Testis (tissue), 3 donors: ENCODE data around the gene TMEM39B. TPM values are rescaled to one million over a fixed set of nuclear protein-coding genes. Genes with fewer than 3 reads are reported as not detected.
A peak's percentile ranks its signal among the peaks of the same experiment; 100 is the strongest.
"Not testable (repeated sequence)": the region's sequence is repeated elsewhere in the genome, so short reads cannot be mapped to it uniquely, and the experiment has no call there.

Experiments used
- DNase-seq: peaks from one replicate; pipeline ENCODE4 v3.0.0-alpha.2; 2019
- H3K27ac ChIP-seq, 2 donors: fragments of 200-600 bp; sonication (generic); one replicate each; pipeline ENCODE4 v1.5.1; 2019
- H3K27me3 ChIP-seq: fragments of 200-600 bp; sonication (generic); one replicate; pipeline ENCODE4 v1.5.1; 2019
- H3K36me3 ChIP-seq: fragments of 200-600 bp; sonication (generic); one replicate; pipeline ENCODE4 v1.5.1; 2017; ENCODE audit warnings: low read depth; ENCODE audit errors: missing control alignments
- H3K4me1 ChIP-seq: fragments of 200-600 bp; sonication (generic); one replicate; pipeline ENCODE4 v1.5.1; 2019
- H3K4me3 ChIP-seq, 2 donors: fragments of 200-600 bp; sonication (generic); one replicate each; pipeline ENCODE4 v1.5.1; 2017 to 2019
- H3K9me3 ChIP-seq: fragments of 200-600 bp; sonication (generic); one replicate; pipeline ENCODE4 v1.5.1; 2017
- POLR2A ChIP-seq: fragments of 450-650 bp; IDR thresholded peaks from one replicate; pipeline ENCODE4 v1.6.1; 2017; ENCODE audit warnings: antibody characterized with exemption, mild to moderate bottlenecking, moderate library complexity
- WGBS, 2 donors: methylation state at CpG; one replicate each; pipeline ENCODE4 v1.1.5; 2018; 5-methylcytosine and 5-hydroxymethylcytosine counted together
- intact Hi-C: fragments of 100-400 bp; cut with DNase I; formaldehyde crosslinking; loops from one replicate; pipeline ENCODE4 v1.15.1; 2023; ENCODE audit warnings: low total_unique reads
- microRNA-seq, 2 donors: library from miRNA; unstranded; fragments of <30 nt; microRNA quantifications; one replicate each; pipeline ENCODE4, GENCODE V29; 2016; ENCODE audit warnings: borderline number of aligned reads in 2 of 2, borderline replicate concordance in 1 of 2
- polyA plus RNA-seq: library from polyadenylated mRNA; stranded (reverse); fragments of 350-450 nt; fragmentation: Illumina TruSeq; extraction: RNeasy Lipid Tissue Mini Kit (QIAGEN cat#74804); gene quantifications from one replicate; pipeline ENCODE4 v1.2.3, GENCODE V29; 2014; ENCODE audit warnings: low read depth, low replicate concordance; ENCODE audit not compliant: insufficient read depth
- small RNA-seq, 2 donors: library from RNA; depleted of rRNA; stranded (forward); fragments of <200 nt; gene quantifications; one replicate each; pipeline ENCODE3, GENCODE V24; 2016
- total RNA-seq, 2 donors: library from RNA; depleted of rRNA; stranded (reverse); fragments of >200 nt; gene quantifications; one replicate each; pipeline ENCODE4 v1.2.3, GENCODE V29; 2016
- TF ChIP-seq, protein P1 (sequence below), 3 experiments: fragments of 450-650 bp in 2 of 3; fragments of 200-600 bp in 1 of 3; sonication (generic) in 1 of 3; IDR thresholded peaks; one replicate each; pipeline ENCODE4 v1.5.1; 2016 to 2019; ENCODE audit warnings: antibody characterized with exemption in 3 of 3, mild to moderate bottlenecking in 2 of 3, moderate library complexity in 1 of 3

TMEM39B gene
- total and polyA plus RNA-seq, 3 donors from 2014 or later, result 15.7 to 24.0 (median 16.9) TPM

DNA sequence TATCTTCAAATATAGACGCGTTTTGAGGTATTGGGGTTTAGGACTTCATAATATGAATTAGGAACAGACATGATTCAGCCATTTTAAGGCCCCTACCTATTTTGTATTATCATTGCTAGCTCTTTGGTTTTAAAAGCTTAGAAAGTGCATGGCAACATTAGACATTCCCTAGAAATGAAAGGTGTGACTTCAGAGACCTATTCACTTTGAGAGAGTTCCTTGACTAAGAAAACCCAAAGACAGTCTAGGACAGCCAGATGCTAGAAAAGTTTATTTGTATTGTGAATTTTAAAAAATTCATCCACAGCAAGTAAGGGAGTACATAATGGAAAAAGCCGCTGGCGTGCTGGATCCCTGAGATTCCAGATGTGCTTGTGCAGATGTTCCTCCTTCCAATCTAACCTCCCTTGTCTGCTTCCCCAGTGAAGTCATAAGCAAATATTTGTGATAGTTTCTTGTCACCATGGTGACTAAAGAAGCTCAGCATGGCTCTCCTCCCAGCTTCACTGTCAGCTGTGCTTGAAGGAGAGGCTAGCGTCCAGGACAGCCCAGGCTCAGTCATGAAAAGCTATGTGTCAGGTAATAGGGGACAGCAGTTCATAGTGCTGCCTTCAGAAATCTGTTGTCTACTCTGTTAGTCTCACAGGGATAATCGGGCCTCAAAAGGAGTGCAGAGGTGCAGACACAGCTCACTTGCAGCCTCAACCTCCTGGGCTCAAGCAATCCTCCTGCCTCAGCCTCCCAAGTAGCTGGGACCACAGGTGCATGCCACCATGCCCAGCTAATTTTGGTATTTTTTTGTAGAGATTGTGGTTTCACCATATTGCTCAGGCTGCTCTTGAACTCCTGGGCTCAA lies 69.9 kb downstream of the TMEM39B start:
- no peak overlapping the region for H3K4me3 ChIP-seq
- H3K36me3 ChIP-seq, result no peaks in the 10 kb centered on the region
- DNase-seq, result peak; percentile 46
- H3K27ac ChIP-seq, result peak overlapping the region in 1 of 2 donors; percentile 48
- intact Hi-C loops, result no loop called here
- 45% methylated on average over 4 to 6 of the region's 6 CpGs for WGBS, 2 donors
- no peaks in the 10 kb centered on the region for H3K27me3 ChIP-seq
- no peaks in the 10 kb centered on the region for H3K9me3 ChIP-seq
- H3K4me1 ChIP-seq, result no peaks in the 10 kb centered on the region
- no peak for TF ChIP-seq POLR2A
- TF ChIP-seq, protein P1, sequence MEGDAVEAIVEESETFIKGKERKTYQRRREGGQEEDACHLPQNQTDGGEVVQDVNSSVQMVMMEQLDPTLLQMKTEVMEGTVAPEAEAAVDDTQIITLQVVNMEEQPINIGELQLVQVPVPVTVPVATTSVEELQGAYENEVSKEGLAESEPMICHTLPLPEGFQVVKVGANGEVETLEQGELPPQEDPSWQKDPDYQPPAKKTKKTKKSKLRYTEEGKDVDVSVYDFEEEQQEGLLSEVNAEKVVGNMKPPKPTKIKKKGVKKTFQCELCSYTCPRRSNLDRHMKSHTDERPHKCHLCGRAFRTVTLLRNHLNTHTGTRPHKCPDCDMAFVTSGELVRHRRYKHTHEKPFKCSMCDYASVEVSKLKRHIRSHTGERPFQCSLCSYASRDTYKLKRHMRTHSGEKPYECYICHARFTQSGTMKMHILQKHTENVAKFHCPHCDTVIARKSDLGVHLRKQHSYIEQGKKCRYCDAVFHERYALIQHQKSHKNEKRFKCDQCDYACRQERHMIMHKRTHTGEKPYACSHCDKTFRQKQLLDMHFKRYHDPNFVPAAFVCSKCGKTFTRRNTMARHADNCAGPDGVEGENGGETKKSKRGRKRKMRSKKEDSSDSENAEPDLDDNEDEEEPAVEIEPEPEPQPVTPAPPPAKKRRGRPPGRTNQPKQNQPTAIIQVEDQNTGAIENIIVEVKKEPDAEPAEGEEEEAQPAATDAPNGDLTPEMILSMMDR (IDR thresholded peaks at IDR 0.05), result no peak

DNA sequence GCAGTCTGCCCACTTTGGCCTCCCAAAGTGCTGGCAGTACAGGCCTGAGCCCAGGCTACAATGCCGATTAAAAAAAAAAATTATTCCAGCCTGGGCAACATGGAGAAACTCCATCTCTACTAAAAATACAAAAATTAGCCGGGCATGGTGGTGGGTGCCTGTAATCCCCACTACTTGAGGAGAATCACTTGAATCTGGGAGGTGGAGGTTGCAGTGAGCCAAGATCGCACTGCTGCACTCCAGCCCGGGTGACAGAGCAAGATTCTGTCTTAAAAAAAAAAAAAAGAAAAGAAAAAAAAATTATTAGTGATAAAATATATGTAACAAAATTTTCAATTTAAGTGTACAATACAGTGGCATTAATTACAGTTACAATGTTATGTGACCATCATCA lies 70.6 kb downstream of the TMEM39B start:
- H3K27me3 ChIP-seq, intact Hi-C loops, H3K27ac ChIP-seq, H3K4me1 ChIP-seq, H3K9me3 ChIP-seq, H3K36me3 ChIP-seq, DNase-seq, H3K4me3 ChIP-seq: not testable (repeated sequence)
- 78 to 83% methylated on average over 4 of the region's 4 CpGs for WGBS, 2 donors

DNA sequence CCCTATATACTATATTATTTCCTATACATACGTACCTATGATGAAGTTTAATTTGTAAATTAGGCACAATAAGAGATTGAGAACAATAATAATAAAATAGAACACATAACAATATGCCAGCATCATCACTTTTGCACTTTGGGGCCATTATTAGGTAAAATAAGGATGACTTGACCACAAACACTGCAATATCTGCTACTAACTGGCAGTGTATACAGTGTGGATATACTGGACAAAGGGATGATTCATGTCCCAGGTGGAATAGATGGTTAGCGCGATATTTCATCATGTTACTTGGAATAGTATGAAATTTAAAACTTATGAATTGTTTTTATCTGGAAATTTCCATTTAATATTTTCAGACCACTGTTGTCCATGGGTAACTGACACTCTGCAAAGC lies 71.3 kb downstream of the TMEM39B start:
- 92 to 96% methylated on average over 3 of the region's 3 CpGs for WGBS, 2 donors
- Histone ChIP-seq H3K27ac (no peak overlapping the region), H3K4me3 (no peak overlapping the region), H3K4me1 (no peaks in the 10 kb centered on the region), H3K36me3 (no peaks in the 10 kb centered on the region), H3K9me3 (no peaks in the 10 kb centered on the region), H3K27me3 (no peaks in the 10 kb centered on the region)
- intact Hi-C loops, result no loop called here
- TF ChIP-seq, protein P1 (IDR thresholded peaks at IDR 0.05), result no peak
- no peak for TF ChIP-seq POLR2A
- no peak for DNase-seq

DNA sequence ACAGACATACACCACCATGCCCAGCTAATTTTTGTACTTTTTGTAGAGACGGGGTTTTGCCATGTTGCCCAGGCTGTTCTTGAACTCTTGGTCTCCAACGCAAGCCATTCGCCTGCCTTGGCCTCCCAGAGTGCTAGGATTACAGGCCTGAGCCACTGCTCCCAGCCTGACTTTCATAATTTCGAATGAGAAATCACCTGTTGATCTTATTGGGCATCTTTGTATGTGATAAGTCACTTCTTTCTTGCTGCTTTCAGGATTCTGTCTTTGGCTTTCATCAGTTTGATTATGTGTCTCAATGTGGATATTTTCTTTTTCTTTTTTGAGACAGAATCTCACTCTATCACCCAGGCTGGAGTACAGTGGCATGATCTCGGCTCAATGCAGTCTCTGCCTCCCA lies 75.1 kb downstream of the TMEM39B start:
- H3K4me1 ChIP-seq, intact Hi-C loops: not testable (repeated sequence)

DNA sequence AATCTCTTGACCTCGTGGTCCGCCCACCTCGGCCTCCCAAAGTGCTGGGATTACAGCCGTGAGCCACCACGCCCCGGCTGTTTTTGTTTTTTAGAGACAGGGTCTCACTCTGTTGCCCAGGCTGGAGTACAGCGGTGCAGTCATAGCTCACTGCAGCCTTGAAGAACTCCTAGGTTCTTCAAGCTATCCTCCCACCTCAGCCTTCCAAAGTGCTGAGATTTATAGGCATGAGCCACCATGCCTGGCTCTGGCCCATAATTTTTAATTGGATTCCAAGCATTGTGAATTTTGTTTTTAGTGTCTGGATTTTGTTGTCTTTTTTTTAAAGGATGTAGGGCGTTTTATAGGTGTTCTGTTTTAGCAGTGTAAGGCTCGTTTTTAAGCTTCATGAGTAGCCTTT lies 78.1 kb downstream of the TMEM39B start:
- H3K4me3 ChIP-seq, result no peak overlapping the region
- no peaks in the 10 kb centered on the region for H3K36me3 ChIP-seq
- no peak for TF ChIP-seq POLR2A
- TF ChIP-seq, protein P1 (IDR thresholded peaks at IDR 0.05), result no peak
- H3K9me3 ChIP-seq, result no peaks in the 10 kb centered on the region
- no peak for DNase-seq
- intact Hi-C loops, result no loop called here
- H3K4me1 ChIP-seq, result no peaks in the 10 kb centered on the region
- no peaks in the 10 kb centered on the region for H3K27me3 ChIP-seq
- 88 to 90% methylated on average over 9 of the region's 9 CpGs for WGBS, 2 donors
- no peak overlapping the region for H3K27ac ChIP-seq

More for the DNA sequence above, 75.1 kb downstream of the TMEM39B start:
- not testable (repeated sequence) for H3K27ac ChIP-seq, H3K4me3 ChIP-seq, H3K27me3 ChIP-seq, DNase-seq, H3K36me3 ChIP-seq, H3K9me3 ChIP-seq
- WGBS, 2 donors, result 97 to 98% methylated on average over 5 of the region's 5 CpGs

DNA sequence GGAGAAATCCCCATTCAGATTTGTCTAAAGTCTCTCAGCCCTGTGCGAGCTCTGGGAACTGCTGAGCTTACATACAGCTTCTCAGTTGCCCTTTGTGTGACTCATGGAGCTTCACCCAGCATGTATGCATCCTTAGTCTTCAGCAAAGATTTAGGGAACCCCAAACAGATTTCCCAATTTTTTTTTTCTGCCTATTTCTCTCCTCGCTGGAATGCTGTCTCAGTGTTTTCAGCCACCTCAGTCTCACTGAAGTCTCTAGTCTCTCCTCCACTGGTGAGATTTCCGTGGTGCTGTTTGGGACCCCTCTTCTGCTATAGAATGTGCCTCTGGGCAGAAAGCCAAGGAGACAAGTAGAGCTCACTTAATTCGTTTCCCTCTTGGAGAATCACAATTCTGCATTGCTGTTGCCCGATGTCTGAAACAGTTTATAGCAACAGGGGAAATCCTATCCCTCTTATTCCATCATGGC lies 78.6 kb downstream of the TMEM39B start:
- Histone ChIP-seq H3K4me3 (no peak overlapping the region), H3K9me3 (no peaks in the 10 kb centered on the region), H3K27ac (no peak overlapping the region), H3K27me3 (no peaks in the 10 kb centered on the region), H3K36me3 (no peaks in the 10 kb centered on the region), H3K4me1 (no peaks in the 10 kb centered on the region)
- no peak for TF ChIP-seq POLR2A
- no peak for DNase-seq
- 66 to 70% methylated on average over 5 of the region's 5 CpGs for WGBS, 2 donors
- intact Hi-C loops, result no loop called here

Small RNA genes within 50 kb of the gene (microRNA-seq; reads per million reads assigned to microRNA genes)
- 0 reads per million in 2 donors for gene MIR5585

Small RNA genes within 50 kb of the gene (small RNA-seq; reads per million reads assigned to genes)
- gene MIR5585 (0 reads per million in 2 donors), gene RF00017 (0 reads per million in 2 donors)

Other genes starting within 250 kb of the TMEM39B start
- gene PTP4A2, start 134.6 kb upstream of the TMEM39B start, total RNA-seq, result 100 to 1,000 TPM; 137 to 189 TPM
- 305 TPM for gene PTP4A2, start 134.6 kb upstream of the TMEM39B start, polyA plus RNA-seq
- gene KHDRBS1, start 59.1 kb upstream of the TMEM39B start, total RNA-seq, result 10 to 100 TPM; 90.4 to 95.0 TPM
- 133 TPM for gene KHDRBS1, start 59.1 kb upstream of the TMEM39B start, polyA plus RNA-seq
- 10 to 100 TPM; 56.5 to 64.6 TPM for gene KPNA6, start 35.1 kb downstream of the TMEM39B start, total RNA-seq
- gene KPNA6, start 35.1 kb downstream of the TMEM39B start, polyA plus RNA-seq, result 107 TPM
- 10 to 100 TPM; 67.6 to 69.2 TPM for gene TXLNA, start 106.7 kb downstream of the TMEM39B start, total RNA-seq
- gene TXLNA, start 106.7 kb downstream of the TMEM39B start, polyA plus RNA-seq, result 52.6 TPM
- gene CCDC28B, start 127.7 kb downstream of the TMEM39B start, total RNA-seq, result 100 to 1,000 TPM in 1 of 2 donors, 10 to 100 TPM in 1; 67.5 to 105 TPM
- gene CCDC28B, start 127.7 kb downstream of the TMEM39B start, polyA plus RNA-seq, result 55.3 TPM
- 10 to 100 TPM; 11.9 to 16.3 TPM for gene IQCC, start 132.7 kb downstream of the TMEM39B start, total RNA-seq
- gene IQCC, start 132.7 kb downstream of the TMEM39B start, polyA plus RNA-seq, result 21.6 TPM
- 1 to 10 TPM in 1 of 2 donors, under 1 TPM in 1; 0.81 to 1.7 TPM for gene DCDC2B, start 136.2 kb downstream of the TMEM39B start, total RNA-seq
- 2.6 TPM for gene DCDC2B, start 136.2 kb downstream of the TMEM39B start, polyA plus RNA-seq
- 10 to 100 TPM; 35.9 to 58.3 TPM for gene TMEM234, start 149.4 kb downstream of the TMEM39B start, total RNA-seq
- 31.8 TPM for gene TMEM234, start 149.4 kb downstream of the TMEM39B start, polyA plus RNA-seq
- gene EIF3I, start 149.5 kb downstream of the TMEM39B start, total RNA-seq, result 100 to 1,000 TPM in 1 of 2 donors, 10 to 100 TPM in 1; 97.7 to 140 TPM
- 140 TPM for gene EIF3I, start 149.5 kb downstream of the TMEM39B start, polyA plus RNA-seq
- 1 to 10 TPM in 1 of 2 donors, under 1 TPM in 1; 0.99 to 1.6 TPM for gene FAM167B, start 174.3 kb downstream of the TMEM39B start, total RNA-seq
- gene FAM167B, start 174.3 kb downstream of the TMEM39B start, polyA plus RNA-seq, result 1.6 TPM
- 1 to 10 TPM in 1 of 2 donors, under 1 TPM in 1; 0.79 to 3.2 TPM for gene LCK, start 178.3 kb downstream of the TMEM39B start, total RNA-seq
- gene LCK, start 178.3 kb downstream of the TMEM39B start, polyA plus RNA-seq, result 4.3 TPM
- 10 to 100 TPM; 83.1 to 99.2 TPM for gene HDAC1, start 219.1 kb downstream of the TMEM39B start, total RNA-seq
- gene HDAC1, start 219.1 kb downstream of the TMEM39B start, polyA plus RNA-seq, result 91.6 TPM